Measurements from ENCODE around the gene PTBP1.

GRCh38 chr19:854549-854948 is 57.3 kb downstream of the PTBP1 start:
- no peak for TF ChIP-seq CTCF (conservative IDR thresholded peaks at IDR 0.05; ENCODE audit: low read depth in 2 of 2)
- TF ChIP-seq EZH2 (IDR thresholded peaks at IDR 0.05; ENCODE audit: low read depth, unreplicated experiment), result no peak
- TF ChIP-seq REST (IDR thresholded peaks at IDR 0.05; ENCODE audit: unreplicated experiment), result no peak
- TF ChIP-seq EZH2phosphoT487 (IDR thresholded peaks at IDR 0.05; ENCODE audit: unreplicated experiment), result no peak
- no peak for TF ChIP-seq POLR2AphosphoS5 (IDR thresholded peaks at IDR 0.05; ENCODE audit: low read depth)
- TF ChIP-seq JUNB (IDR thresholded peaks at IDR 0.05; ENCODE audit: unreplicated experiment), result no peak
- TF ChIP-seq STAT1 (IDR thresholded peaks at IDR 0.05; ENCODE audit: unreplicated experiment), result no peak
- TF ChIP-seq CREB1 (CRISPR knock-in tag; IDR thresholded peaks at IDR 0.05; ENCODE audit: low read depth), result no peak
- TF ChIP-seq ZNF114 (CRISPR knock-in tag; IDR thresholded peaks at IDR 0.05), result no peak
- no peak for TF ChIP-seq NANOG (IDR thresholded peaks at IDR 0.05; ENCODE audit: borderline replicate concordance)
